HepG2 (cell line): Measurements from ENCODE around the gene CAPN9. TPM values are rescaled to one million over a fixed set of nuclear protein-coding genes. Genes with fewer than 3 reads are reported as not detected.

Experiments used
- ATAC-seq: fragments of 200-7000 bp; cut with Tn5 transposase; 3 replicates; pipeline ENCODE4 v1.9.1; 2020; ENCODE audit warnings: mild to moderate bottlenecking, moderate library complexity
- BruUV-seq: library from RNA; stranded (reverse); fragments of 400-500 nt; replicated peaks from 2 replicates; lab custom pipeline; 2021; lab: Mats Ljungman, UMichigan
- CTCF ChIA-PET: fragments of 300-600 bp; formaldehyde crosslinking; extraction: SDS; loops from one replicate; lab custom pipeline; 2021; ENCODE audit warnings: low total read pairs, inconsistent platforms, low intra/inter-chr PET ratio; lab: Yijun Ruan, JAX
- POLR2A ChIA-PET: fragments of 350-600 bp; sonication (Branson Sonifier 250); formaldehyde crosslinking; loops from one replicate; lab custom pipeline; 2020; ENCODE audit warnings: antibody characterized with exemption, inconsistent platforms; lab: Yijun Ruan, JAX
- DNase-seq: peaks from one replicate; pipeline ENCODE4 v3.0.0-alpha.2; 2015; ENCODE audit warnings: low spot score
- FAIRE-seq: peaks from 3 replicates; lab custom pipeline; 2011; peaks lifted over from hg19 to GRCh38; lab: Jason Lieb, UNC
- H2AFZ ChIP-seq: one replicate; pipeline ENCODE4 v1.6.1; 2011; ENCODE audit warnings: low read length, inconsistent platforms
- H3K27ac ChIP-seq: fragments of 300-600 bp; 3 replicates; pipeline ENCODE4 v1.8.0; 2011; ENCODE audit warnings: mixed run types, mild to moderate bottlenecking, mixed read lengths, low read length, inconsistent platforms; ENCODE audit not compliant: insufficient read depth; ENCODE audit errors: extremely low read length
- H3K27me3 ChIP-seq, 2 experiments: fragments of 200-600 bp in 1 of 2; 2 replicates in 1 of 2; 3 replicates in 1 of 2; pipeline versions ENCODE4 v1.6.0 to v1.8.0; 2011; ENCODE audit warnings: low read length in 2 of 2, mild to moderate bottlenecking in 2 of 2, moderate library complexity in 2 of 2, inconsistent platforms in 1 of 2; ENCODE audit not compliant: insufficient read depth in 2 of 2, control insufficient read depth in 1 of 2
- H3K36me3 ChIP-seq, 2 experiments: fragments of 200-600 bp in 1 of 2; replicated peaks in 1 of 2; 2 replicates in 1 of 2; 3 replicates in 1 of 2; pipeline versions ENCODE4 v1.5.1 to v1.8.0; 2011; ENCODE audit warnings: low read length in 2 of 2, inconsistent platforms in 1 of 2; ENCODE audit not compliant: insufficient read depth in 2 of 2, control insufficient read depth in 1 of 2
- H3K4me1 ChIP-seq: 2 replicates; pipeline ENCODE4 v1.5.1; 2012; ENCODE audit warnings: low read length, inconsistent platforms; ENCODE audit not compliant: insufficient read depth
- H3K4me2 ChIP-seq: 2 replicates; pipeline ENCODE4 v1.6.0; 2011; ENCODE audit warnings: low read depth, low read length, inconsistent platforms
- H3K4me3 ChIP-seq, 3 experiments: fragments of 200-600 bp in 1 of 3; sonication (generic), shearing (Covaris generic) in 1 of 3; replicated peaks in 1 of 3; 2 replicates each; pipeline ENCODE4 v1.5.1; 2011 to 2016; ENCODE audit warnings: low read length in 3 of 3, inconsistent platforms in 2 of 3, low read depth in 2 of 3, mild to moderate bottlenecking in 2 of 3, control low read depth in 1 of 3, mixed read lengths in 1 of 3; ENCODE audit not compliant: insufficient read depth in 1 of 3
- H3K79me2 ChIP-seq: one replicate; pipeline ENCODE4 v1.6.1; 2011; ENCODE audit warnings: low read length, inconsistent platforms; ENCODE audit not compliant: insufficient read depth
- H3K9ac ChIP-seq: 2 replicates; pipeline ENCODE4 v1.6.0; 2011; ENCODE audit warnings: mild to moderate bottlenecking, low read depth, low read length, inconsistent platforms; ENCODE audit not compliant: insufficient read depth
- H3K9me3 ChIP-seq: 2 replicates; pipeline ENCODE4 v1.5.1; 2012; ENCODE audit warnings: mild to moderate bottlenecking, low read length
- H4K20me1 ChIP-seq: 2 replicates; pipeline ENCODE4 v1.6.0; 2011; ENCODE audit warnings: inconsistent platforms, mild to moderate bottlenecking, low read length, moderate library complexity; ENCODE audit not compliant: insufficient read depth
- HNRNPL ChIP-seq: fragments of 200-400 bp; formaldehyde crosslinking; IDR thresholded peaks from 2 replicates; pipeline ENCODE4 v1.6.1; 2017; ENCODE audit warnings: mild to moderate bottlenecking, low read depth, low read length
- NRL ChIP-seq: sonication (generic); formaldehyde crosslinking; IDR thresholded peaks from 2 replicates; pipeline ENCODE4 v1.5.0; 2020; ENCODE audit warnings: missing genetic modification reagents, mild to moderate bottlenecking, moderate library complexity, borderline replicate concordance
- PCBP2 ChIP-seq: fragments of 200-400 bp; formaldehyde crosslinking; optimal IDR thresholded peaks from 2 replicates; pipeline ENCODE3; 2018; ENCODE audit warnings: low read length, low read depth; ENCODE audit not compliant: poor library complexity, severe bottlenecking
- ZNF589 ChIP-seq: sonication (generic); formaldehyde crosslinking; conservative IDR thresholded peaks from 2 replicates; pipeline ENCODE4 v1.8.0; 2022; ENCODE audit warnings: mild to moderate bottlenecking, moderate library complexity, missing genetic modification reagents
- WGBS: methylation state at CpG from one replicate; pipeline ENCODE4 v1.1.6; 2017; ENCODE audit warnings: low lambda C conversion rate; 5-methylcytosine and 5-hydroxymethylcytosine counted together
- in situ Hi-C: cut with HindIII; loops from 2 replicates; pipeline ENCODE4 v1.10.0; 2017; ENCODE audit warnings: low pct_unique_long_range_greater_than_20kb; ENCODE audit not compliant: extremely low pct_ligation_motif_present
- intact Hi-C: fragments of 100-400 bp; cut with micrococcal nuclease; formaldehyde crosslinking; loops from one replicate; pipeline ENCODE4 v1.10.0; 2022; ENCODE audit not compliant: unreplicated experiment
- polyA plus RNA-seq, 8 experiments: library from polyadenylated mRNA; depleted of rRNA in 3 of 8; stranded (reverse) in 7 of 8; unstranded in 1 of 8; fragments of >200 nt; fragmentation: Illumina TruSeq in 4 of 8; extraction: Trizol in 4 of 8; gene quantifications; 2 replicates each; pipeline versions ENCODE4 v1.2.1 to v1.2.3, GENCODE V29; 2011 to 2016; ENCODE audit warnings: low read depth in 4 of 8, missing spikeins in 1 of 8, mixed read lengths in 1 of 8; ENCODE audit not compliant: insufficient read depth in 1 of 8
- total RNA-seq, 5 experiments: library from RNA; depleted of rRNA; stranded (reverse); fragments of >200 nt; fragmentation: Illumina TruSeq; extraction: Trizol; gene quantifications; 2 replicates each; pipeline ENCODE4 v1.2.3, GENCODE V29; 2016; ENCODE audit warnings: low read depth in 1 of 5
- TF ChIP-seq, protein P1 (sequence below): sonication (generic); formaldehyde crosslinking; IDR thresholded peaks from 2 replicates; pipeline ENCODE4 v1.5.1; 2020; ENCODE audit warnings: mild to moderate bottlenecking, missing genetic modification reagents, moderate library complexity
- TF ChIP-seq, protein P2 (sequence below): sonication (generic); formaldehyde crosslinking; IDR thresholded peaks from 2 replicates; pipeline ENCODE4 v1.5.0; 2020; ENCODE audit warnings: missing genetic modification reagents, mild to moderate bottlenecking, borderline replicate concordance

Gene CAPN9
- total and polyA plus RNA-seq, 2 of the 13 experiments (the other 11 are each of a cell fraction or from before 2014, with no cell fraction given): 0.04 to 0.31 TPM

DNA sequence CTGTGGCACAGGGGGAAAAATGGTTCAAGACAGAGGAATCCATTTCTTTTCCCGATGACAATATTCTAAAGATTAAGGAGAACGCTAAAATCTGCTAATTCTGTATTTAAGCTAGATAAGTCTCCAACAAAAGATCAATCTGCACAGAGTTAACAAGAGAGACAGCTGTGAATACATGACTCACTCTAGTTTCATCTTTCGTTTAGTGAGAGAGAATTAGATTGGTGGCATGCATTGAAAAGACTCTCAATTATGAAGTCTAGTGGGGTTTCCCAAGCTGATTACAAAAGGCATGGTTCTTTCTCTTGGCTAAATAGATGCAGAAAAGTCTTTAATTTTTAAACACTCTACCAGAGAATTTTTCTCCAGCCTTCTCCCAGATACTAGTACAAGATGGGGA, 34.4 kb downstream of the CAPN9 start:
- H3K9ac ChIP-seq: no peak overlapping the region
- H4K20me1 ChIP-seq: no peaks in the 10 kb centered on the region
- in situ Hi-C loops (loop anchor here (25.0 kb wide), 1 partner anchor 431 kb away; no protein-coding TSS in a partner anchor), intact Hi-C loops (no loop called here)
- 3% methylated on average over 3 of the region's 3 CpGs for WGBS
- BruUV-seq: no TSS peak
- POLR2A ChIA-PET: no interaction called here
- H3K4me1 ChIP-seq: peaks cover 41% of the 10 kb centered on the region
- H3K27me3 ChIP-seq: peaks cover 2 to 20% of the 10 kb centered on the region in 2 experiments; a peak in 3 of 5 replicates
- H3K9me3 ChIP-seq: no peaks in the 10 kb centered on the region
- H3K36me3 ChIP-seq: no peaks in the 10 kb centered on the region
- H3K4me3 ChIP-seq: no peak overlapping the region
- no peak overlapping the region for H3K4me2 ChIP-seq
- FAIRE-seq (no peak), DNase-seq (no peak), ATAC-seq (no peak)
- H2AFZ ChIP-seq: no peak overlapping the region
- H3K27ac ChIP-seq: no peak overlapping the region
- H3K79me2 ChIP-seq: no peaks in the 10 kb centered on the region
- CTCF ChIA-PET: no interaction called here
- TF ChIP-seq HNRNPL (no peak), NRL (CRISPR knock-in tag) (no peak), PCBP2 (no peak), ZNF589 (no peak)
- TF ChIP-seq, protein P1, sequence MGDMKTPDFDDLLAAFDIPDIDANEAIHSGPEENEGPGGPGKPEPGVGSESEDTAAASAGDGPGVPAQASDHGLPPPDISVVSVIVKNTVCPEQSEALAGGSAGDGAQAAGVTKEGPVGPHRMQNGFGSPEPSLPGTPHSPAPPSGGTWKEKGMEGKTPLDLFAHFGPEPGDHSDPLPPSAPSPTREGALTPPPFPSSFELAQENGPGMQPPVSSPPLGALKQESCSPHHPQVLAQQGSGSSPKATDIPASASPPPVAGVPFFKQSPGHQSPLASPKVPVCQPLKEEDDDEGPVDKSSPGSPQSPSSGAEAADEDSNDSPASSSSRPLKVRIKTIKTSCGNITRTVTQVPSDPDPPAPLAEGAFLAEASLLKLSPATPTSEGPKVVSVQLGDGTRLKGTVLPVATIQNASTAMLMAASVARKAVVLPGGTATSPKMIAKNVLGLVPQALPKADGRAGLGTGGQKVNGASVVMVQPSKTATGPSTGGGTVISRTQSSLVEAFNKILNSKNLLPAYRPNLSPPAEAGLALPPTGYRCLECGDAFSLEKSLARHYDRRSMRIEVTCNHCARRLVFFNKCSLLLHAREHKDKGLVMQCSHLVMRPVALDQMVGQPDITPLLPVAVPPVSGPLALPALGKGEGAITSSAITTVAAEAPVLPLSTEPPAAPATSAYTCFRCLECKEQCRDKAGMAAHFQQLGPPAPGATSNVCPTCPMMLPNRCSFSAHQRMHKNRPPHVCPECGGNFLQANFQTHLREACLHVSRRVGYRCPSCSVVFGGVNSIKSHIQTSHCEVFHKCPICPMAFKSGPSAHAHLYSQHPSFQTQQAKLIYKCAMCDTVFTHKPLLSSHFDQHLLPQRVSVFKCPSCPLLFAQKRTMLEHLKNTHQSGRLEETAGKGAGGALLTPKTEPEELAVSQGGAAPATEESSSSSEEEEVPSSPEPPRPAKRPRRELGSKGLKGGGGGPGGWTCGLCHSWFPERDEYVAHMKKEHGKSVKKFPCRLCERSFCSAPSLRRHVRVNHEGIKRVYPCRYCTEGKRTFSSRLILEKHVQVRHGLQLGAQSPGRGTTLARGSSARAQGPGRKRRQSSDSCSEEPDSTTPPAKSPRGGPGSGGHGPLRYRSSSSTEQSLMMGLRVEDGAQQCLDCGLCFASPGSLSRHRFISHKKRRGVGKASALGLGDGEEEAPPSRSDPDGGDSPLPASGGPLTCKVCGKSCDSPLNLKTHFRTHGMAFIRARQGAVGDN: no peak
- TF ChIP-seq, protein P2, sequence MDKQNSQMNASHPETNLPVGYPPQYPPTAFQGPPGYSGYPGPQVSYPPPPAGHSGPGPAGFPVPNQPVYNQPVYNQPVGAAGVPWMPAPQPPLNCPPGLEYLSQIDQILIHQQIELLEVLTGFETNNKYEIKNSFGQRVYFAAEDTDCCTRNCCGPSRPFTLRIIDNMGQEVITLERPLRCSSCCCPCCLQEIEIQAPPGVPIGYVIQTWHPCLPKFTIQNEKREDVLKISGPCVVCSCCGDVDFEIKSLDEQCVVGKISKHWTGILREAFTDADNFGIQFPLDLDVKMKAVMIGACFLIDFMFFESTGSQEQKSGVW (CRISPR knock-in tag): no peak
